Measurements from ENCODE around the gene DHRS13.

Gene DHRS13
- total RNA-seq: 19.5 reads per million, percentile 46 among the genes with 10 or more reads in this experiment

GRCh38 chr17:28902819-28903545 lies at the start of gene DHRS13:
Gene DHRS13, minus strand, starts transcription at chr17:28903079. Its CDS starts 135 bp downstream, at chr17:28902944.
- DNase-seq: peak; percentile 94

GRCh38 chr17:28951991-28952975 lies 49.4 kb upstream of the DHRS13 start:
- peak; percentile 94 for DNase-seq

GRCh38 chr17:28951428-28951990 lies 48.6 kb upstream of the DHRS13 start, which contains the start of gene PHF12:
Gene PHF12, minus strand, starts transcription at chr17:28951518. Its CDS starts 558 bp downstream, at chr17:28950960.
- peak; percentile 100 for DNase-seq

- no peak for DNase-seq
Observed at GRCh38 chr17:28950752-28951427, 48.0 kb upstream of the DHRS13 start.

- peak; percentile 54 for DNase-seq
Observed at GRCh38 chr17:28950017-28950751, 47.3 kb upstream of the DHRS13 start.

GRCh38 chr17:28949185-28950016 lies 46.5 kb upstream of the DHRS13 start:
- peak; percentile 29 for DNase-seq

GRCh38 chr17:28948873-28949184 lies 46.0 kb upstream of the DHRS13 start:
- no peak for DNase-seq

GRCh38 chr17:28948342-28948741 lies 45.5 kb upstream of the DHRS13 start:
- no peak for DNase-seq

GRCh38 chr17:28947639-28948038 lies 44.8 kb upstream of the DHRS13 start:
- DNase-seq: no peak

- no peak for DNase-seq
Observed at GRCh38 chr17:28946239-28946638, 43.4 kb upstream of the DHRS13 start.

- no peak for DNase-seq
Observed at GRCh38 chr17:28944862-28945741, 42.2 kb upstream of the DHRS13 start.

- no peak for DNase-seq
Observed at GRCh38 chr17:28944343-28944742, 41.5 kb upstream of the DHRS13 start.

- DNase-seq: no peak
Observed at GRCh38 chr17:28942925-28943324, 40.0 kb upstream of the DHRS13 start.

GRCh38 chr17:28941251-28941650 lies 38.4 kb upstream of the DHRS13 start:
- DNase-seq: no peak

- no peak for DNase-seq
Observed at GRCh38 chr17:28940675-28941074, 37.8 kb upstream of the DHRS13 start.

GRCh38 chr17:28940142-28940541 lies 37.3 kb upstream of the DHRS13 start:
- no peak for DNase-seq

- no peak for DNase-seq
Observed at GRCh38 chr17:28938552-28938951, 35.7 kb upstream of the DHRS13 start.

GRCh38 chr17:28937044-28937729 lies 34.3 kb upstream of the DHRS13 start:
- DNase-seq: no peak

- no peak for DNase-seq
Observed at GRCh38 chr17:28935744-28936460, 33.0 kb upstream of the DHRS13 start.
